GM18520 (cell line): ENCODE results near the gene ITCH.
"Not testable (repeated sequence)": the region's sequence is repeated elsewhere in the genome, so short reads cannot be mapped to it uniquely, and the experiment has no call there.

Experiments
- ATAC-seq: cut with Tn5 transposase; IDR thresholded peaks from one replicate; pipeline ENCODE4 v1.9.1; 2021; ENCODE audit not compliant: unreplicated experiment

ITCH gene

DNA sequence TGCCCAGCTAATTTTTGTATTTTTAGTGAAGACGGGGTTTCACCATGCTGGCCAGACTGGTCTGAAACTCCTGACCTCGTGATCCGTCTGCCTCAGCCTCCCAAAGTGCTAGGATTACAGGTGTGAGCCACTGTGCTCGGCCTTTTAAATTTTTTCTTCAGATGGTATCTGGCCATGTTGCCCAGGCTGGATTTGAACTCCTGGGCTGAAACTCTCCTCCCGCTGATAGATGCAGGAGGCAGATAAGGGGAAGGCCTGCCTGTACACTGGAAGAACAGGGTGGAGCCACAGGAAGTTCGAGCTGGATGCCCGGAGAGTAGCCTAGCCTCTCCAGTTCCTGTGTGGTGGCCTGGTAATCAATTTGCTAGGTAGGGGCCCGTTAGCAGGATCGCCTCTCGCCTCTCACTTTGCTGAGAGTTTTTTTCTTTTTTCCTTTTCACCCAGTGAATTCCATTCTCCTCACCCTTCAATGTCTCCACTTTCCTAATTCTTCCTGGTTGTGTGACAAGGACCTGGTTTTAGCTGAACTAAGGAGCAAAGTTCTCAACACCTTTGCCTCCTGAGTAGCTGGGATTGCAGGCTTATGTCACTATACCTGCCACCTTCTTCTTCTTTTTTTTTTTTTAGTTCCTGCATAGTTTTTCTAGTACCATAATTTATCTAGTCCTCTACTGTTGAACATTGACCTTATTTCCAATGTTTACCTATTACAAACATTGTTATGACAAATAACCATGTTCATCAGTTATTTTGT lies 19.4 kb upstream of the ITCH start:
- no peak for ATAC-seq

- ATAC-seq = no peak
These were observed 18.8 kb upstream of the ITCH start for GRCh38 chr20:34344238-34344637.

DNA sequence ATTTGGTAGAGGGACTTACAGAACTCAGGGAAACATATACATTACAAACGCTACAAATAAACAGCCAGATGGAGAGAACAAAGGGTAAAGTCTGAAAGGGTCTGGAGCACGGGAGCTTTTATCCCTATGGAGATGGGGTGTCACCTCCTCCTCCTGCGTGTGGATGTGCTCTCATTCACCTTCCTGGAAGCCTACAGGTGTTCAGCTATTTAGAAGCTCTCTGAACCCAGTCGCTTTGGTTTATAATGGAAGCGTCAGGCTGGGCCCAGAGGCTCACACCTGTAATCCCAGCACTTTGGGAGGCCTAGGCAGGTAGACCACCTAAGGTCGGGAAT lies 17.7 kb upstream of the ITCH start:
- ATAC-seq = no peak

GRCh38 chr20:34345839-34346532 lies 17.1 kb upstream of the ITCH start:
- not testable (repeated sequence) for ATAC-seq

GRCh38 chr20:34346533-34346865 lies 16.6 kb upstream of the ITCH start:
- not testable (repeated sequence) for ATAC-seq

DNA sequence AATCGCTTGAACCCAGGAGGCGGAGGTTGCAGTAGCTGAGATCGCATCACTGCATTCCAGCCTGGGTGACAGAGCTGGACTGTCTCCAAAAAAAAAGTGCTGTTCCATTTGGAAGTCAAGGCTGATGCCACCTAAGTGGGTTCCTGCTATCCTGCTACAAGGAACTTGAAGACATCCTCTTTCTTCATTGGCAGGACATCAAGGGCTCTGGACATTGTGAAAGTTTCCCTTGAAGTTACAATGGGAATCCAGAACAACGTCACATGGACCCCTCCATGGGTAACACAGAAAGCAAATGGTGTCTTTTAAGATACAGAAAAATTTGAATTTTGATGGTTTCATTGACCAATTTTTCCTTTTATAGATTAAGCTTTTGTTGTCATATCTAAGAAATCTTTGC lies 15.5 kb upstream of the ITCH start:
- no peak for ATAC-seq

DNA sequence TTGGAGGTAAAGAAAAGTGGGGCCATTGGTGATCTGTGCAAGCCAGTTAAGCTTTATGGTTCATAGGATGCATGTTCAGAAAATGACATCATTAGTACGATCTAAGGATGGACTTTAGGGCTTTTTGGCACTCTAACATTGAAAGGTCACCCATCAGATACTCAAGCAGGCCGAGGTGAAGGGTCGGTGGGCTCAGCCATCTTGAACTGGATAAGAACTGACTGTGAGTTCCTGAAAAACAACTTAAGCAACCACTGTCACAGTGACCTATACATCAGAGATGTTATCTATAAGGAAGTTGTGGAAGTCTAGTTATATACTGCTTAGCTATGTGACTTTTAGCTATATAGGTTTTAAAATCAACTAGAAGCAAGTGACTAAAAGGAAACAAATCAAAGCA lies 13.0 kb upstream of the ITCH start:
- ATAC-seq = no peak

- ATAC-seq = not testable (repeated sequence)
These were observed 9.6 kb upstream of the ITCH start for GRCh38 chr20:34353467-34353866.

GRCh38 chr20:34355427-34355826 lies 7.6 kb upstream of the ITCH start:
- no peak for ATAC-seq

DNA sequence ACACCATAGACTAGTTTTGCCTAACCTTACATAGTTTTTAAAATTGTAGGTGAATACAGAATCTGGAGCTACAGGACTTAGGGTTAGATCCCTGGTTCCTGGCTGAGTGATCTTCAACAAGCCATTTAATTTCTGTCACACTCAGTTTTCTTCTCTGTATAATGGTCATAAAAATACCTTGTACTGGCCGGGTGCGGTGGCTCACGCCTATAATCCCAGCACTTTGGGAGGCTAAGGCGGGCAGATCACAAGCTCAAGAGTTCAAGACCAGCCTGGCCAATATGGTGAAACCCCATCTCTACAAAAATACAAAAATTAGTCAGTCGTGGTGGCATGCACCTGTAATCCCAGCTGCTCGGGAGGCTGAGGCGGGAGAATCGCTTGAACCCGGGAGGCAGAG lies 3.3 kb upstream of the ITCH start:
- ATAC-seq = not testable (repeated sequence)

- ATAC-seq = no peak
These were observed 491 bp upstream of the ITCH start for GRCh38 chr20:34362502-34363061.

DNA sequence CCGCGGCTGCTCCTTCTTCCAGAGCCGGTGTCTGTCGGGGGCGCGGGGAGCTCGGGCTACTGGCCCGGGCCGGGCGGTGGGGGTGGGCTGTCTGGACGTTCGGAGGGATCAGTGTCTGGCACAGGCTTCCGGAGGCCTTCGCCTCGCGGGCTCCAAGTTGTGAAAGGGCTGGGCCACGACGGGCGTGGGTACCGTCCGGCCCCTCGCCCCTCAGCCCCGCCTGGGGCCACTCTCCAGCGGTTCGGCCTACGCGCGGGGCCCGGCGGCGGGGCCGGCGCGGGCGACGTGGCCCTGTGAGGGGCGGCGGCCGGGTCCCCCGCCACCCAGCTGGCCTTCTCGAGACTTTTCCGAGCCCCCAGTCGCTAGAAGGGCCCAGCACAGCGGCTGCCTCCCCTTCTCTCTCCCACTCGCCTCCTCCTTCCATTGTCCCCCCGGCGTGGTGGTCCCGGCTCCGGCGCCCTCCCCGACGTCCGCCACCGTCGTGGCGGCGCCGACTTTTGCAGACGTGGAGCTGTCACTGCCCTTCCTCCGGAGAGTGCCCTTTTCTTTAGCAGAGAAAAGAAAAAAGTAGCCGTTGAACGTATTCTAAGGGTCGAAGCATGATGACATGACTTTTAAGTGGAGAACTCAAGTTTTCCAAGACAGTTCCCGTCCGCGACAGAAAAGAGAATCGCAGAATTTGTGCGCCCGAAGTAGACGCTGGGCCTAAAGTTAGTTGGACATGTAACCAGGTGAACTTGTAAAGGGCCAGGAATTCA lies 571 bp downstream of the ITCH start:
- ATAC-seq = peak; percentile 29

DNA sequence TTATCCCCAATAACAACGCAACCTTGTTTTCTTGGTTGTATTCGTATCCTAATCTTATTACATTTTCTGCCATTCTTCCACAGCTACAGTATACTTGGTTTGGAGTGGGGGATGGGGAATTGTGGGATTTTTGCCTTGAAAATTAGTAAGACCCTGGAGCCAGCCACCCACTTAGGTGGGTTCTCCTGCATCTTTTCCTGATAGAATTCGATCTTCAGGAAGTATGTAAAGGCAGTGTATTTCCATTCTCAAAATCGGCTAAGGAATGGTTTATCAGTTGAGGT lies 1.1 kb downstream of the ITCH start:
- ATAC-seq = no peak

DNA sequence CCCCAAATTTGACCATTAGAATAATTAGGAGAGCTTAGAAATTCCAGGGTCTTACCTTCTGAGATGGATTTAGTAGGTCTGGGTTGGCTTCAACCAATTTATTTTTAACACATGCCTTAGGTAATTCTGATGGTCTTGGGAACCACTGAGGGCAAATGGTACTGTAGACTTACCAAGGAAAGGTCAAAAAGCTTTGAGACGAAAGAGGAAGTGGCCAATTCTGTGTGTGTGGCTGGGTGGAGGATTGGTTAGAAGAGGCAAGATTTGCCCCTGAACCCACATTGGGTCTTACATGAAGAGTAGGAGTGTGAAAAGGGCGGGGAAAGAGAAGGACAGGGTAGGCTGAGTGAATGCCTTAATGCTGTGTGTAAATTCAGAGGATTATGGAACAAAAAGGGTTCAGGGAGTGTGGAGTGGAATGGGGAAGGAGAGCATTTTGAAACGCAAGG lies 2.7 kb downstream of the ITCH start:
- peak; percentile 42 for ATAC-seq

GRCh38 chr20:34367155-34367554 lies 4.1 kb downstream of the ITCH start:
- no peak for ATAC-seq

- ATAC-seq = not testable (repeated sequence)
These were observed 4.8 kb downstream of the ITCH start for GRCh38 chr20:34367911-34368310.

DNA sequence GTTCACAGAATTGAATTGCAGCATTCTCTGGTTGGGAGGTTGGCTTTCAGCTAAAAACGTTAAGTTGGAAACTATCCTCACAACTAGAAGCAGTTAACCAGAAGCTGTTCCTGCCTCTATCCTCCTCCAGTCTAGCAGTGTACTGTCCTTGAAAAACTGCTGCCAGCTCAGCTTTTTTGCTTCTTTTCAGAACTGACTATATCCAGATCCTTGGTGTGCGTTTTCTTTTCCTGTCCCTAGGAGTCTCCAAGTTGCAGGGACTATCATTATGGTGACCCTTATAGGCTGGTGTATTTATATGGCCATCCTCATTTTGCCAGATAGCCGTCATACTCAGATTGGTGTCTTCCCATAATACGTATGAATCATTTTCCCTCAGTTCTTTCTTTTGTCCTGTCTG lies 5.5 kb downstream of the ITCH start:
- ATAC-seq = no peak

DNA sequence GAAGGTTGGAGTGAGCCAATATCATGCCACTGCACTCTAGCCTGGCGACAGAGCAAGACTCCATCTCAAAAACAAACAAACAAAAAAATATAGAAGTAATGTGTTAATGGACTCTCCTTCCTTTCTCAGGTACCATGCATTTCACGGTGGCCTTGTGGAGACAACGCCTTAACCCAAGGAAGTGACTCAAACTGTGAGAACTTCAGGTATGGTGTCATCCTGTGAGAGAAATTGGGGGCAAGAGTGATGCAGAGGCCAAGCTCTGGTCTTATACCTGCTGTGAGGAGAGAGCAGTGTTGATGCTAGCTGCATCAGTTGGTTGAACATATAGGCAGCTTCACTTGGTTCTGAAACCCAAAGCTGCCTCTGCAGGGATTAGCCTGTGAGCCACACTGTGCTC lies 6.2 kb downstream of the ITCH start:
- no peak for ATAC-seq

DNA sequence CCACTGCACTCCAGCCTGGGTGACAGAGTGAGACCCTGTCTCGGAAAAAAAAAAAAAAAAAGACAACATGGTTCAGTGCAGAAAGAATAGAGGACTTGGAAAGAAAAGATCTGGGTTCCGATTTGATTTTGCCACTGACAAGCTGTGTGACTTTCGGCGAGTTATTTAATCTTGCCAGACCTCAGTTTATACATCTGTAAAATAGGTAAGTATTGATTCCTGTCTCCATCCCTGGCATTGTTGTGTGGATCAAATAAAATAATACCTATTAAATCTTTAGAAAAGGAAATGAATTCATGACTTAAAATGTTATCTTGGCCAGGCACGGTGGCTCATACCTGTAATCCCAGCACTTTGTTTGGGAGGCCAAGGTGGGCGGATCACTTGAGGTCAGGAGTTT lies 7.0 kb downstream of the ITCH start:
- ATAC-seq = no peak

DNA sequence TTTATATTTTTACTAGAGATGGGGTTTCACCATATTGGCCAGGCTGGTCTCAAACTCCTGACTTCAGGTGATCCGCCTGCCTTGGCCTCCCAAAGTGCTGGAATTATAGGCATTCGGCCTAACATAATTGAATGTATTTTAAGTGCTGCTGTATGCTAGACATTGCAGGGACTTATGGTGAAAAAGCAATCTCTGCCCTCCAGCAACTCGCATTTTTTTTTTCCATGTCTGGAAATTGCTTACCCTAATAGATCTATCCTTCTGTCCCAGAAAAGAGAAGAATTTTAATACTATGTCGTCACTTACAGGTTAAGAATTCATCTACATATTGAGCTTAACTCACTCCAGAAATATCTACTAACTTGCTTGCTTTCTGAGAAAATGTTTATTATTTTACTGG lies 10.4 kb downstream of the ITCH start:
- no peak for ATAC-seq

DNA sequence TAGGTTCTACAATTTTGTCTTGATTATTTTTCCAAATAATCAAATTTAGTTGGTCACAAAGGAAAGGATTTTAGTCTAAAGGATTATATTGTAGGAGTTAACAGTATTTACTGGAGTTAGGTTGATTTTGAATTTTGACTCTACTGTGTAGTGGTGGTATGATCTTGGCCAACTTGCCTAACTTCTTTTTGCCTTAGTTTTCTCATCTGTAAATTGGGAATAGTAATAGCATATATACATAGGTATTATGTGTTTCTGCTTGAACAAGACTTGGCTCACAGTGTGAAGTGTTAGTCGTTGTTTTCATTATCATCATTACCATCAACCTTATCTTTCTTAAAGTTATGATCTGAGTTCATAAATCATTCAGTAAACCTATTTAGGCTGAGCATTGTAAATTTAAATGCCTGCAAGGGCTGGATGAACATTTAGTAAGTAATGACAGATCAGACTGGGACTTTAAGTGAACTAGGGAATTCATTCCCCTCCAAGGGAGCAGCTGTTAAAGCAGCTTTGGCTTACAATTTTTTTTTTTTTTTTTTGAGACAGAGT lies 11.2 kb downstream of the ITCH start:
- no peak for ATAC-seq

DNA sequence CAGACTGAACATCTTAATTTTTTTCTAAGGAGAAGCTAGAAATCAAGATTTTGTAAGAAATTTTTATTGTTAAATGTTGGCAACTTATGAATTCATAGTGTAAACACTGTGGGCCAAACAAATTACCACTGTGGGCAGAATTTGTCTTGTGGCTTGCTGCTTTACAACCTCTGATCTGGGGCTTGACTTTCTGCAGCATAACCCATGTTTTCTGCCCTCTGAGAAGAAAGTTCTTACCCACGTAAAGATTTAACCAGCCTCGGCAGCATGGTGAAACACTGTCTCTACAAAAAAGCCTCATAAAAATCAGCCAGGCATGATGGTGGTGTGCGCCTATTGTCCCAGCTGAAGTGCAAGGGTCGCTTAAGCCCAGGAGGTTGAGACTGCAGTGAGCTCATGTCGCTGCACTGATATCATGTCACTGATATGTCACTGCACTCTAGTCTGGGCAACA lies 12.9 kb downstream of the ITCH start:
- ATAC-seq = no peak
